AG04450 (cell line): ENCODE data around the gene MICALL2. TPM values are rescaled to one million over a fixed set of nuclear protein-coding genes. Genes with fewer than 3 reads are reported as not detected.

Experiments
- CTCF ChIA-PET: fragments of 300-600, 350-600 bp; formaldehyde crosslinking; extraction: SDS; loops from one replicate; lab custom pipeline; 2022; ENCODE audit warnings: antibody characterized with exemption, inconsistent platforms; lab: Charles Lee
- POLR2A ChIA-PET: fragments of 350-600 bp; formaldehyde crosslinking; extraction: SDS; loops from one replicate; lab custom pipeline; 2021; ENCODE audit warnings: antibody characterized with exemption, inconsistent platforms; lab: Yijun Ruan, JAX
- DNase-seq: peaks from one replicate; pipeline ENCODE4 v3.0.0-alpha.2; 2011; ENCODE audit warnings: low read depth, low spot score
- H3K27ac ChIP-seq: one replicate; pipeline ENCODE4 v1.5.1; 2012; ENCODE audit warnings: low read depth, low read length, control low read depth
- H3K27me3 ChIP-seq: one replicate; pipeline ENCODE4 v1.6.0; 2012; ENCODE audit warnings: low read length; ENCODE audit not compliant: control insufficient read depth, insufficient read depth
- H3K4me3 ChIP-seq: 2 replicates; pipeline ENCODE4 v1.5.1; 2011; ENCODE audit warnings: mild to moderate bottlenecking, low read depth, low read length, control low read depth
- H3K9me3 ChIP-seq: 2 replicates; pipeline ENCODE4 v1.5.1; 2012; ENCODE audit warnings: low read length; ENCODE audit not compliant: control insufficient read depth, insufficient read depth
- polyA plus RNA-seq: library from polyadenylated mRNA; depleted of rRNA; stranded (reverse); fragments of >200 nt; gene quantifications from 2 replicates; pipeline ENCODE4 v1.2.3, GENCODE V29; 2011
- TF ChIP-seq, protein P1 (sequence below): IDR thresholded peaks from 2 replicates; pipeline ENCODE4 v1.5.1; 2011; ENCODE audit warnings: low read depth, low read length, control low read depth, inconsistent platforms

Gene MICALL2
- polyA plus RNA-seq, 1 experiment: 8.5 TPM

- TF ChIP-seq, protein P1, sequence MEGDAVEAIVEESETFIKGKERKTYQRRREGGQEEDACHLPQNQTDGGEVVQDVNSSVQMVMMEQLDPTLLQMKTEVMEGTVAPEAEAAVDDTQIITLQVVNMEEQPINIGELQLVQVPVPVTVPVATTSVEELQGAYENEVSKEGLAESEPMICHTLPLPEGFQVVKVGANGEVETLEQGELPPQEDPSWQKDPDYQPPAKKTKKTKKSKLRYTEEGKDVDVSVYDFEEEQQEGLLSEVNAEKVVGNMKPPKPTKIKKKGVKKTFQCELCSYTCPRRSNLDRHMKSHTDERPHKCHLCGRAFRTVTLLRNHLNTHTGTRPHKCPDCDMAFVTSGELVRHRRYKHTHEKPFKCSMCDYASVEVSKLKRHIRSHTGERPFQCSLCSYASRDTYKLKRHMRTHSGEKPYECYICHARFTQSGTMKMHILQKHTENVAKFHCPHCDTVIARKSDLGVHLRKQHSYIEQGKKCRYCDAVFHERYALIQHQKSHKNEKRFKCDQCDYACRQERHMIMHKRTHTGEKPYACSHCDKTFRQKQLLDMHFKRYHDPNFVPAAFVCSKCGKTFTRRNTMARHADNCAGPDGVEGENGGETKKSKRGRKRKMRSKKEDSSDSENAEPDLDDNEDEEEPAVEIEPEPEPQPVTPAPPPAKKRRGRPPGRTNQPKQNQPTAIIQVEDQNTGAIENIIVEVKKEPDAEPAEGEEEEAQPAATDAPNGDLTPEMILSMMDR: no peak
- POLR2A ChIA-PET: interaction anchor here (0.6 kb wide), 1 partner anchor 34 kb away, joined by 3 read pairs; no protein-coding TSS in a partner anchor
- H3K4me3 ChIP-seq: peak overlapping the region; percentile 84
- DNase-seq: no peak
- no peaks in the 10 kb centered on the region for H3K9me3 ChIP-seq
- no peak overlapping the region for H3K27ac ChIP-seq
- no peaks in the 10 kb centered on the region for H3K27me3 ChIP-seq
- CTCF ChIA-PET: no interaction called here
These were observed 44.1 kb upstream of the MICALL2 start for GRCh38 chr7:1503390-1503789.

- Histone ChIP-seq H3K9me3 (no peaks in the 10 kb centered on the region), H3K27ac (no peak overlapping the region), H3K4me3 (peak overlapping the region; percentile 84), H3K27me3 (no peaks in the 10 kb centered on the region)
- no peak for DNase-seq
- POLR2A ChIA-PET: no interaction called here
- CTCF ChIA-PET: no interaction called here
- TF ChIP-seq, protein P1: no peak
These were observed 43.6 kb upstream of the MICALL2 start for GRCh38 chr7:1502845-1503244.

DNA sequence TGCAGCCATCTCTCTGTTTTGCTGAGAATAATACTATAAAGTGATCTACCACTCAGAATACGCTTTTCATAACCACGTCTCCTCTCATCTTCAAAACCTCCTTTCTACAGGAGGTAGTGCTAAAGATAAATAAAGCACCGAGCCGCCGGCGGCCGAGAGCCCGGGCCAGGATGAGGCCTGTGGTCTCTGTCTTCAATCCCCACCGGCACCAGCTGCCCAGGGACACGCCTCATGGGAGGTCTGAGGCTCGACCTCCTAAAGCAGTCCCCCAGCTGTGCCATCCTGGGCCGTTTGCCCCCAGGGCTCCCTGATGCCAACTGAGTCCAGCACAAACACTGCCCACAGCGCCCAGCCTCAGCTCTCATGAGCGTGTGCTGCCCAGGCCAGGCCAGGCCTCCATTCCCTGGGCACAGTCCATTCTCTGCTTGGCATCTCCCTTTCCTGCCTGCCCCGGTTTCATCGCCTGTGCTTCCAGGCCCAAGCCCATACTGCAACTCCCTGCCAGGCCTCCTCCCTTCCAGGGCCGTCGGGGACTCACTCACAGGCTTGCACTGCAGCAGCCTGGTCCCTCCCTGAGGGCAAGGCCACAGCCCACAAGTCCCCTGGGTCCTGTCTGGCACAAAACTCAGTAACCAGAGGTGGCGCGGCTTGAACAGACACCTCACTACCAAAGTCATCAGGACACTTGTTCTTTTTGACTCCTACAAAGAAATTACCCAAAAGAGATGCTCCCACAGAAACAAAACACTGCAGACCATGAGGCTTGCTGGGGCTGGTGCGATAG, 42.4 kb upstream of the MICALL2 start:
- no peaks in the 10 kb centered on the region for H3K27me3 ChIP-seq
- H3K4me3 ChIP-seq: no peak overlapping the region
- no peaks in the 10 kb centered on the region for H3K9me3 ChIP-seq
- TF ChIP-seq, protein P1: no peak
- no peak for DNase-seq
- ChIA-PET CTCF (no interaction called here), POLR2A (no interaction called here)
- no peak overlapping the region for H3K27ac ChIP-seq

DNA sequence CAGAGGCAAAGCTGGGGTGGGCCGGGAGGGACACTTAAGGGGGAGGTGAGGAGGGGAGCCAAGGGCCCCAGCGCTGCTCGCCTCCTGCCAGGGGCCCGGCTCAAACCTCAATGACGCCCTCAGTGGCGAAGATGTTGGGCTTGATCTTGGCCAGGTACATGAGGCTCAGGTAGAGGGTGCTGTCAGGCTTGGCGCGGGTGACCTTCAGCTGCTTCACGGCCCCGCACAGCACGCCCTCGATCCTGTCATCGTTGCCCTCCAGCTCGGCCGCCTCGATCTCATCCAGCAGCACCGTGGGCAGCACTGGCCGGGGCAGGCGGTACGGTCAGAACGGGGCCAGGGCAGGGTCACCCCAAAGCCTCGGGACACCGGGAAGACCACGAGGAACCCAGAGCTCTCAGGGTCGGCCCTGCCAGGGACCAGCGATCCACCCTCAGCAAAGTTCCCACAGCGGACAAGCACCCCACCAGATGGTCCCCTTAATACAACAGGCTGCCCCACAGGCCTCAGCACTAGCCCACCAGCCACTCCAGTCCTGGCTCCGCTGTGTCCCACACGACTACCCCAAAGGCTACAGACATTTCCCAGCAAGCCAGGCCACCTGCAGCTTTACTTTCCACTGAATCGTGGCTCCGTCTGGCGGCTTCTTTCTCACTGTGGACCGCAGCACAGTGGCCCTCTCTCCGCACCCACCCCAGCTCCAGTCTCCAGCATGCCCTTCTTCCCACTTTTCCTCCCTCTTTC, 41.0 kb upstream of the MICALL2 start:
- CTCF ChIA-PET: no interaction called here
- POLR2A ChIA-PET: no interaction called here

More for the DNA sequence above, 41.0 kb upstream of the MICALL2 start:
- Histone ChIP-seq H3K27ac (no peak overlapping the region), H3K4me3 (no peak overlapping the region), H3K27me3 (no peaks in the 10 kb centered on the region), H3K9me3 (no peaks in the 10 kb centered on the region)
- TF ChIP-seq, protein P1: no peak
- no peak for DNase-seq
